HG03571 (cell line): ENCODE measurements around the gene SLC22A13.
"Not testable (repeated sequence)": the region's sequence is repeated elsewhere in the genome, so short reads cannot be mapped to it uniquely, and the experiment has no call there.

Experiments
- ATAC-seq: cut with Tn5 transposase; IDR thresholded peaks from one replicate; pipeline ENCODE4 v1.9.1; 2021; ENCODE audit not compliant: unreplicated experiment

The SLC22A13 gene

GRCh38 chr3:38297537-38297936 lies 31.9 kb downstream of the SLC22A13 start:
- ATAC-seq = no peak

- no peak for ATAC-seq
Observed at GRCh38 chr3:38297947-38298711, 32.5 kb downstream of the SLC22A13 start.

GRCh38 chr3:38306941-38307340 lies 41.3 kb downstream of the SLC22A13 start:
- ATAC-seq = no peak

DNA sequence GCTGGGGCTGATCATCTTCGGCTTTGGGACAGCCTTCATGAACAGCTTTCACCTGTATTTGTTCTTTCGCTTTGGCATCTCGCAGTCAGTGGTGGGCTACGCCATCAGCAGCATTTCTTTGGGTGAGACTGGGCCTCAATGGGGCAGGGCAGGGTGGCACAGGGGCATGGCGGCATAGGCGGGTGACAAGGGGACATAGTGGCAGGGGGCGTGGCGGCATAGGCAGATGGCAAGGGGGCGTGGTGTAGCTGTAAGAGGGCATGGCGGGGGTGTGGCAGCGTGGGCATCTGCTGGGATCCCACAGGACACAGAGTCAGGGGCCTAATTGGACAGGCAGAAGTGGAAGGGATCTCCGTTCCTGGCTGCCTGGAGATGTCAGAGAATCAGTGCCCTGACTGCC lies 42.0 kb downstream of the SLC22A13 start:
- ATAC-seq = no peak

- no peak for ATAC-seq
Observed at GRCh38 chr3:38308456-38308855, 42.8 kb downstream of the SLC22A13 start.

- no peak for ATAC-seq
Observed at GRCh38 chr3:38311476-38311875, 45.9 kb downstream of the SLC22A13 start.

- no peak for ATAC-seq
Observed at GRCh38 chr3:38311941-38312340, 46.3 kb downstream of the SLC22A13 start.

DNA sequence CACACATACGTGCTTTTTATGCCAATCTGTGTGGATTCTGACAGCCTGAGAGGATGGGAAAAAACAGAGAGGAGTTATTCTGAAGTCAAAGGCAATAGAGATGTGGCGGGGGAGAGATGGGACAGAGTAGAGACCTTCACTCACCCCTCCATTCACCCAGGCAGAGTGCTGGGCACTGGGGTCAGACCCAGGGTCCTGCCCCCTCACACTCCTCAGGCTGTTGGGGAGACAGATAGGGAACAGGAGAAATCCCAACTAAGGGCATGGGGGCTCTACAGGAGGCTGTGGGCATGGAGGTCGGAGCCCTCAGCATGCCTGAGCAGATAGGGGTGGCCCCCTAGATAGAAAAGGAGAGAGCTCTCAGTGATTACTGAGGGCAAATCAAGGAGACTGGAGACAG lies 46.7 kb downstream of the SLC22A13 start:
- no peak for ATAC-seq

- no peak for ATAC-seq
Observed at GRCh38 chr3:38313263-38313662, 47.7 kb downstream of the SLC22A13 start.

GRCh38 chr3:38313695-38314094 lies 48.1 kb downstream of the SLC22A13 start:
- no peak for ATAC-seq

DNA sequence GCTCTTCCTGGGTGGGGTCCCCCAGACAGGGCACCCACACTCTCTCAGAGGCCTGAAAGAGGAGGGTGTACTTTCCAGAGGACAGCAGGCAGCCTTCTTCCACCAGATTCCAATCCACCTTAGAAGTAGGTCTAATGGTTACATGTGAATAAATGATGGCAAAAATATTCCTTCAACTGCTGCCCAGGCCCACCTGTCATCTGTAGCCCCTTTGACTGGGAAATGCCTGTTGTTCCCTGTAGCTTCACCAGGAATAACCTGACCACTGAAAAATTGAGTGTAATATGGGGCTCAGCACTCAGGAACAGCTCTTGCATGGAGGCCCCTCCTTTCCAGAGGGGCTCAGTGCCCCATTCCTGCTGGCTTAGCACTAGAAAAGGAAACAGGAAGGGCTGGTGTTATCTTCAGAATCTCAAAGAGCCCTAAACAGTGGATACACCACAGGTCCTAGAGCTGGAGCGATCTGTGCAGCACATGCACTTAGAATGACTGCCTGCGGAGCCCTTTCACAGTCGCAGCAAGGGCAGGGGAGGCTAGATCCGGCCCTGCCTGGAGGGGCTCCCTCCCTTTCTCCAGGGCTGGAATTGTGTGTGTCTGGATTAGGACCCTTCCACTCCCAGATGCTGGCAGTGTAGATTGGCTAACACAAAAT lies 48.6 kb downstream of the SLC22A13 start:
- ATAC-seq = no peak

GRCh38 chr3:38314764-38315487 lies 49.3 kb downstream of the SLC22A13 start:
- no peak for ATAC-seq

DNA sequence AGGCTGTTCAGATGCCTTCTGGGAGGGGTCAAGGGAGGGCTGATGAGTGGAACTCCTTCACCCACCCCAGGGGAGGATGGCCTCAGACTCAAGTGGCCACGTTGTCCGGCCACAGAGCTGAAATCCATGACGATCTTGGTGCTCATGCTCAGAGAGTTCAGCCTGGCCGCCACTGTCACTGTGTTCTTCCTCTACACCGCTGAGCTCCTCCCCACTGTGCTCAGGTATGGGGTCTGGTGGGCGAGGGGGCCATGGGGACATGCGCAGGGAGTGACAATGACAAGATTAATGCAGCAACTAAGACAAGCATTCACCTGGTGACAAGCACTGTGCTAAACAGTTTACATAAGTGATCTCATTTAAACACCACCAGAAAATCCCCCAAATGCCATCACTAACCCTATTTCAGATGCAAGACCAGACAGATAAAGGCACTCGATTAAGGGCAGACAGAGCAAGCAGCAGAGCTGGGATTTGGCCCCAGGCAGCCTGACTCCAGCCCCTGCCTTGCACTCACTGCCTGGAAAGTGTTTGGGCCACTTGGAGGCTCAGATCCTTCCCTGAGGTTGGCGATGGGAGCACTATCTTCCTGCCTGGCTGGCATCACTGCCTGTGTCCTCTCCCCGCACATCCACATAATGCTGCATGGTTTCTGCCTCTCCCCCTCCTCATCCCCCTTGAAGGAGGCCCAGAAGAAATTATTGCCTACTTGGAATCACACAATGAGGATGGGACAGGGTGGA lies 50.0 kb downstream of the SLC22A13 start:
- no peak for ATAC-seq

GRCh38 chr3:38316356-38317191 lies 51.0 kb downstream of the SLC22A13 start:
- no peak for ATAC-seq

DNA sequence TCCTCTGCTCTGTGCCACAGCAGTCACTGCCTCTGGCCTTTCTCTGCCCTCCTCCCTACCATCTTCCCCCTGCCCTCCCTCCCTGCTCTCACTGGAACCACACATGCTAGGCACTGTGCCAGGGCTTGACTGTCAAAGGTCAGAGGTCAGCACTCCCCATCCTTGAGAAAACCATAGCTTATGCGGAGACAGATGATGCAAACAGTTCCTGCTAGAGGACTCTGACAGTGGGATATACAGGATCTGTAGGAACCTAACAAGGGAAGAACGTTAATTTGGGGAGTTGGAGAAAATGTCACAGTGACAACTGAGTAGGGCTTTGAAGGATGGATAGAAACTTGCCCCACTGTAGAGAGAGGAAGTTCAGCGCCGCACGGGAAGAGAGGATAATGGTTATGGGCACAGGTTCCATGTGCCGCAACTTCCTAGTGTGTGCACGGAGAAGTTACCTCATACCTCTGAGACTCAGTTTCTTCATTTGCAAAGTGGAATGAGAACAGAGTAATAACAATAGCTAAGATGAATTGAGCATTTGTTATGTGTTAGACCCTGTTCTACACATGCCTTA lies 51.7 kb downstream of the SLC22A13 start:
- no peak for ATAC-seq

DNA sequence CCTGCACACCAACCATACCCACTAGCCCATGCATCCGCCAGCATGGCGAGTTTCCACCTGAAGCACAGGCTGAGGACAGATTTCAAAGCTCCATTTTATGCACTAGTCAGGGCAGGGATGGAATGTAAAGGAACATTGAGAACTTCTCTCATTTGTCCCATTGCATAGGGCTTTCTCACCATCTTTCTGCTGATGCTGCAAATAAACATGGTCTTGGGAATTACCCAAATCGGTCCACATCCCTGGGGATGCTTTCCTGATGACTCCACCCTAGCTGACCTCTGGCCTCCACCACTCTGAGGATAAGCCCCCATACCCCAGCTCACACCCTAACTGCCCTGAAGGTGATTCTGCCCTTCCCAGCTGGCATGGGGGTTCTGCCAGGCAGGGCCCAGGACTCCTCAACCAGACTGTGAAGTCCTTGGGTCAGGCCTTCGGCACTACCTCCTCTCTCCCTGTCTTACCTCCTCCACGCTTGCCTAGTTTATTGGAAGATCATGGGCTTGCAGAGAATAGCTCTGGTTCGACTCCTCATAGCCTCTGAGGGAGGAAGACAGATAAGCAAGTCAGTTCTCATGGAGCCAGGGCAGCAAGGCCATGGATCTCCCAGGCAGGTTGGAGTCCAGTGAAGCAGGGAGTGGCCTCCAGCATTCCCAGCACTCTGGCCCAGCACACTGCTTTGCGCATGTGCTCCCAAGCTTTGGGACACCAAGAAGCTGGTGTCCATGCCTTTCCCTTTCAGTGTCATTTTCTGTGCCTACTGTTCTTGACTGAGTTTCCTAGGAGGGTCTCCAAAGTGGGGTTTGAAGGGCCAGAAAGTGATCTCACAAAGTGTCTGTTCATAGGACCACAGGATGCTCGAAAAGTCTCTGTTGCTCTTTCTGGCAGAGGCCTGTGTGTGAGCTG lies 53.4 kb downstream of the SLC22A13 start:
- no peak for ATAC-seq

- ATAC-seq = not testable (repeated sequence)
Observed at GRCh38 chr3:38320638-38321037, 55.0 kb downstream of the SLC22A13 start.

GRCh38 chr3:38323060-38323459 lies 57.4 kb downstream of the SLC22A13 start:
- no peak for ATAC-seq

- no peak for ATAC-seq
Observed at GRCh38 chr3:38325256-38325655, 59.6 kb downstream of the SLC22A13 start.
